ENCODE measurements around the gene ING3.

ING3 gene

GRCh38 chr7:120950539-120951308 lies at the start of gene ING3:
Gene ING3 (plus strand): TSS chr7:120950777. CDS start chr7:120950897, 120 bp downstream.
- peak; percentile 99 for FAIRE-seq

GRCh38 chr7:120915314-120916105 lies 35.1 kb upstream of the ING3 start:
- no peak for FAIRE-seq

GRCh38 chr7:120916121-120916520 lies 34.5 kb upstream of the ING3 start:
- FAIRE-seq, result no peak

GRCh38 chr7:120916538-120916937 lies 34.0 kb upstream of the ING3 start:
- peak; percentile 59 for FAIRE-seq

- FAIRE-seq, result no peak
Measured at GRCh38 chr7:120919466-120919865, 31.1 kb upstream of the ING3 start.

- no peak for FAIRE-seq
Measured at GRCh38 chr7:120920034-120920433, 30.5 kb upstream of the ING3 start.

GRCh38 chr7:120920591-120921274 lies 29.8 kb upstream of the ING3 start:
- FAIRE-seq, result no peak

- no peak for FAIRE-seq
Measured at GRCh38 chr7:120924837-120925236, 25.7 kb upstream of the ING3 start.

GRCh38 chr7:120925392-120925791 lies 25.2 kb upstream of the ING3 start:
- FAIRE-seq, result no peak

GRCh38 chr7:120926943-120927346 lies 23.6 kb upstream of the ING3 start:
- FAIRE-seq, result no peak

- no peak for FAIRE-seq
Measured at GRCh38 chr7:120927454-120928103, 23.0 kb upstream of the ING3 start.

- FAIRE-seq, result no peak
Measured at GRCh38 chr7:120931243-120931642, 19.3 kb upstream of the ING3 start.

- FAIRE-seq, result no peak
Measured at GRCh38 chr7:120933475-120933874, 17.1 kb upstream of the ING3 start.

GRCh38 chr7:120939345-120939744 lies 11.2 kb upstream of the ING3 start:
- no peak for FAIRE-seq

- FAIRE-seq, result peak; percentile 84
Measured at GRCh38 chr7:120941064-120941463, 9.5 kb upstream of the ING3 start.

GRCh38 chr7:120941856-120942255 lies 8.7 kb upstream of the ING3 start:
- FAIRE-seq, result no peak

GRCh38 chr7:120942861-120943260 lies 7.7 kb upstream of the ING3 start:
- FAIRE-seq, result no peak

GRCh38 chr7:120944826-120945562 lies 5.6 kb upstream of the ING3 start:
- FAIRE-seq, result peak; percentile 97

- no peak for FAIRE-seq
Measured at GRCh38 chr7:120947980-120948379, 2.6 kb upstream of the ING3 start.

GRCh38 chr7:120949393-120949911 lies 1.1 kb upstream of the ING3 start:
- FAIRE-seq, result no peak

- FAIRE-seq, result no peak
Measured at GRCh38 chr7:120949998-120950538, 509 bp upstream of the ING3 start.

- no peak for FAIRE-seq
Measured at GRCh38 chr7:120951309-120951699, 727 bp downstream of the ING3 start.
